HG03571 (cell line): ENCODE data around the gene MXD3.
"Not testable (repeated sequence)": the region's sequence is repeated elsewhere in the genome, so short reads cannot be mapped to it uniquely, and the experiment has no call there.

Experiments used
- ATAC-seq: cut with Tn5 transposase; IDR thresholded peaks from one replicate; pipeline ENCODE4 v1.9.1; 2021; ENCODE audit not compliant: unreplicated experiment

The MXD3 gene

DNA sequence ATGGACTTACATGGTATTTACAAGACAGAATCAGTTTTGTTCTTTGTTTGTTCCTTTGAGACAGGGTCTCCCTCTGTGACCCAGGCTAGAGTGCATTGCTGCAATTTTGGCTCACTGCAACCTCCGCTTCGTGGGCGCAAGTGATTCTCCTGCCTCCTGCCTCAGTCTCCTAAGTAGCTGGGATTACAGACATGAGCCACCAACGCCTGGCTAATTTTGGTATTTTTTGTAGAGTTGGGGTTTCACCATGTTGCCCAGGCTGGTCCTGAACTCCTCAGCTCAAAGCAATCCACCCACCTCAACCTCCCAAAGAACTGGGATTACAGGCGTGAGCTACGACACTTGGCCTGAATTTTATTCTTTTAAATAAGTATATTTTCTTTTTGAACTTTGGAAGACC lies 35.8 kb downstream of the MXD3 start:
- no peak for ATAC-seq

DNA sequence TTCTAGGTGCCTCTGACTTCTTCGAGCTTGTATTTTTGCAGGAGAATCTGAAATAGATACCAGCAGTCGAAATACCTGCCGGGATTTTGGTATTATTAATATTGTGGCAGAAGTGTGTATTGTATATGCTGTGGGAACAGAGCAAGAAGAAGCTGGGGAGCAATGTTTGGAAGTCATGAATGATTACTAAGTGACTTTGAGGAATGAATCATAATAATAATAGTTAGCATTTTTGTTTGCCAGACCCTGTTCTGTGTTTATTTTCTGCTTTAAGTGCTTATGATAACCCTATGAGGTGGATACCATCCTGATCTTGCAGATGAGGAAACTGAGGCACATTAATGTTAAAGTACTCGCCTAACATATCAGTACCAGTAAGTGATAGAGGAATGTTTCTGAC lies 40.6 kb downstream of the MXD3 start:
- ATAC-seq, result no peak

DNA sequence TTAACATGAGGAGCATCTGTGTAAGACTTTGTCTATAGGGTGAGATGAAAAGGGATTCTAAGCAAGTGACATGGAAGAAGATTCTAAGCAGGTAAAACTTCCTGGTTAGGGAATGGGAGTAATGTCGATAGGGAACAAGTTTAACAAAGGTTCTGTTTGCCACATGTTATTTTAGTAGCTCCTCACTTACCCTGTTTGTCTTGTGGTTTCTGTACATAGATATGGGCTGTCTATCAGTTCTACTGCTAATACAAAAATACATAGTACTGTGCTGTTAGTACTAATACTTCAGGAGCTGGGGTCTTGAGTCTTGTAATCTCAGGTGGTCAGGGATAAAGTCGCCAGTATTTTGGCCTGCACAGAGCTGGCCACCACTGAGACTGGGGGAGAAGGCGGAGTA lies 41.0 kb downstream of the MXD3 start:
- no peak for ATAC-seq

DNA sequence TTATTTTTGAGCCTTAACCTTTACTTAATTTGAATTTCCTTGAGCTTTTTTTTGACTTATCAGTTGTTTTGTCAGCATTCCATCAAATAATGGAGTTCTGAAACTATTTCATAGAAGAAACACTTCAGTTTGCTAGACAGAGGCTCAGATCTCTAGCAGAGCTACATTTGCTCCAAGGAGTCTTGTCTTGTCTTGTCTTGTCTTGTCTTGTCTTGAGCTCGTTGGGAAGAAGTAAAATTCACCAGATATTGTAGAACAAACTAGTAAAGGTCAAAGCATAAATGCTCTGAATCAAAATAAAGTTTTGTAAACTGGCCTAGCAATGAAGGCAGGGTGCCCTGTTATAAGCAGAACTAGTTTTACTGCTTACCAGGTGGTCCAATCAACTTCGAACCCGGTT lies 41.7 kb downstream of the MXD3 start:
- ATAC-seq, result no peak

DNA sequence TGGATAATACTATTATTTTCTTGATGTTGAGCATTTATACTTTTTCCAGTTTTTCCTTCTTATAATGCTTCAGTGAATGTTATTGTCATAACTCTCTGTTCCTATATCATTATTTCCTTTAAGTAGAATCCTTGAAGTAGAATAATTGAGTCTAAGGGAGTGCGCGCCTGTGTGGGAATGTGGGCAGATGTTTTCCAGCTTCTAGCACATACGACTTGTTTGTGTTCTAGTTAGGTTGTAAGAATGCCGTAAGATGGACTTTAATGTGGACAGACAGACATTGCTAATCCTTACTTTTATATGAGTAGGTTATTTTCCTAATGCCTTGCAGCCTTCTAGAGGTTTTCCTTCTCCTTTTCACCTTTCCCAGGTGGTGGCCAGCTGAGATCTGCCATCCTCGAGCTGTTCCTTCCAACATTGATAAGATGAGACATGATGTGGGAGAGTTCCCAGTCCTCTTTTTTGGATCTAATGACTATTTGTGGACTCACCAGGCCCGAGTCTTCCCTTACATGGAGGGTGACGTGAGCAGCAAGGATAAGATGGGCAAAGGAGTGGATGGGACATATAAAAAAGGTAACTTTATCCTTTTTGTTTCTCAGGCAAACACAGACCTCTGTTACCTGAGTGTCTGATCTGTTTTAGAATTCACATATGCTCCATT lies 42.3 kb downstream of the MXD3 start:
- no peak for ATAC-seq

DNA sequence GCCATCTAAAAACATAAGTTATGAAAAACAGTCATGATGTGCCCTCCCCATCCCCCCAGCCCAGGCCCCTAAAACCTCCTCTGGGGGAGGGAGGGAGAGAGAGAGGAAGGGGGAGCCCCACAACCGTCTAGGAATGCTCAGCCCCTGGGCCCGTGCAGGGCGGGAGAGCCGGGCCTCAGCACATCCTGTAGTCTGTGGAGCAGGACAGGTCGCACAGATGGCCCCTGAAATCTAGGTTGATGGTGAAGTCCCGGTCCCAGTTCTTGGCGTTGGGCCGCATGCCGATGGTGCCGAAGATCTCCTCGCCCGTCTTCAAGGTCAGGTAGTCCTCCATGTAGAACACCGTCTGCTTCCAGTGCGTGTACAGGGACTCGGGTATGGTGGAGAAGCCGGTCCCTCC lies 46.3 kb downstream of the MXD3 start:
- no peak for ATAC-seq

DNA sequence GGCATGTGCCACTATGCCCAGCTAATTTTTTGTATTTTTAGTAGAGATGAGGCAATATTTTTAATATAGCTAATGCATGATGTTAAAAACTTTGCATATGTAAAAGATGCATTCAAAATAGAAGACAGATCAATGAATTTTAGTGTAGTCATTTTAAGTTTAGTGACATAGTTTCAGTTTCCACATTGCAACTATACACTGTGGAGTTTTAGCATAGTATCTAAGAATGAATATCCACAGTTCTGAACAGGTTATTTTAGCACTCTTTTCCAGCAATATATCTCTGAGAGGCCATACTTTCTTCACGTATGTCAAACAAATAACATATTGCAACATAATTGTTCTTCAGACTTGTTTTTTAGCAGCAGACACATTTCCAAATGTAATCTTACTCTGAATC lies 47.5 kb downstream of the MXD3 start:
- ATAC-seq, result no peak

DNA sequence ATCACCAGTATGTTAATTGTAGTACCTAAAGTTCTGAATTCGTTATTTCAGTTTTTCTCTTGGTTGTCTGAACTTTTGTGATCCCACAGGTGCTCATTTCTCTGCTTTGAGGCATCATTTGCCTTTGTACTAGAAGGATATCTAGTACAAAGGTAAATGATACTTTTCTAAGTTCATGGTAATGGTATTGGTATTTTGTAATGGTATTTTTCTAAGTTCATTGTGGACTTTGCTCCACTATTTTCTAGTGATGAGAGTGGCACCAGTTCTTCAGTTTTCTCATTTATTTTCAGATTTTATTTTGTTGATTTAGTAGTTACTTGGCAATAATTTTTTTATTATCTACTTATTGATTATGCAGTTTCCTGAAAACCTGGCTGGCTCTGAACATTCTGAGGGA lies 50.2 kb downstream of the MXD3 start:
- no peak for ATAC-seq

DNA sequence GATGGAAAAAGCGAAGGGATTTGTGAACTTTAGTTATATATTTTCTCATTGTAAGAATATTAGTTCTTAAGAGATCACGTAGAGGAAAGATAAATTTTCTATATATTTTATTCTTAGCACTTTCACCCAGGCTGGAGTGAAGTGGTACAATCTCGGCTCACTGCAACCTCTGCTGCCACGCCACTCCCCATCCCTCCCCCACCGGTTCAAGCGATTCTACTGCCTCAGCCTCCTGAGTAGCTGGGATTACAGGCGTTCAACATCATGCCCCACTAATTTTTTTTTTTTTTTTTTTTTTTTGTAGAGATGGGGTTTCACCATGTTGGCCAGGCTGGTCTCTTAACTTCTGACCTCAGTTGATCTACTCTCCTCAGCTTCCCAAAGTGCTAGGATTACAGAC lies 50.7 kb downstream of the MXD3 start:
- no peak for ATAC-seq

DNA sequence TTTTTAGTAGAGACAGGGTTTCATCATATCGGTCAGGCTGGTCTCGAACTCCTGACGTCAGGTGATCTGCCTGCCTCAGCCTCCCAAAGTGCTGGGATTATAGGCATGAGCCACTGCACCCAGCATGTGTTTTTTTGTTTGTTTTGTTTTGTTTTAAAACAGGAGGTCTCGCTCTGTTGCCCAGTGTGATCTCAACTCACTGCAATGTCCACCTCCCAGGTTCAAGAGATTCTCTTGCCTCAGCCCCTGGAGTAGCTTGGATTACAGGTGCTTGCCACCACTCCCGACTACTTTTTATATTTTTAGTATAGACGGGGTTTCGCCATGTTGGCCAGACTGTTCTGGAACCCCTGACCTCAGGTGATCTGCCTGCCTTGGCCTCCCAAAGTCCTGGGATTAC lies 53.0 kb downstream of the MXD3 start:
- not testable (repeated sequence) for ATAC-seq
